ENCODE results near the gene DAB2IP. TPM values are rescaled to one million over a fixed set of nuclear protein-coding genes. Genes with fewer than 3 reads are reported as not detected.

Gene DAB2IP
- polyA plus RNA-seq, 1 donor from 2014 or later, result 17.3 TPM

- Histone ChIP-seq H3K9me2 (ENCODE audit: insufficient read depth, low read length) (no peaks in the 10 kb centered on the region), H3K27ac (ENCODE audit: low read length) (no peak overlapping the region), H3K36me3 (ENCODE audit: insufficient read depth, low read length) (no peaks in the 10 kb centered on the region), H3K9me3 (ENCODE audit: low read length) (no peaks in the 10 kb centered on the region), H3K9ac (ENCODE audit: low read length) (no peak overlapping the region), H4K20me1 (ENCODE audit: insufficient read depth) (peaks cover 6% of the 10 kb centered on the region), H2AFZ (ENCODE audit: low read depth, low read length) (no peak overlapping the region), H3K79me2 (replicated peaks; ENCODE audit: insufficient read depth, low read length) (peaks cover 19% of the 10 kb centered on the region), H3K4me2 (ENCODE audit: low read length) (no peak overlapping the region), H3K27me3 (ENCODE audit: insufficient read depth, low read depth, low read length) (no peaks in the 10 kb centered on the region), H3F3A (ENCODE audit: insufficient read depth, low read length, poor library complexity, severe bottlenecking) (no peaks in the 10 kb centered on the region), H3K4me3 (ENCODE audit: low read length) (no peak overlapping the region)
- TF ChIP-seq RAD21 (conservative IDR thresholded peaks at IDR 0.05), result no peak
Observed at GRCh38 chr9:121753802-121754654, 102.6 kb downstream of the DAB2IP start.

GRCh38 chr9:121754655-121755436, 103.4 kb downstream of the DAB2IP start:
- Histone ChIP-seq H3K9me2 (ENCODE audit: insufficient read depth, low read length) (no peaks in the 10 kb centered on the region), H4K20me1 (ENCODE audit: insufficient read depth) (peaks cover 6% of the 10 kb centered on the region), H3K36me3 (ENCODE audit: insufficient read depth, low read length) (peaks cover 3% of the 10 kb centered on the region), H3K9me3 (ENCODE audit: low read length) (no peaks in the 10 kb centered on the region), H3K79me2 (replicated peaks; ENCODE audit: insufficient read depth, low read length) (peaks cover 11% of the 10 kb centered on the region), H3K4me3 (ENCODE audit: low read length) (no peak overlapping the region), H2AFZ (ENCODE audit: low read depth, low read length) (no peak overlapping the region), H3K27me3 (ENCODE audit: insufficient read depth, low read depth, low read length) (no peaks in the 10 kb centered on the region), H3K9ac (ENCODE audit: low read length) (no peak overlapping the region), H3K4me2 (ENCODE audit: low read length) (no peak overlapping the region), H3K27ac (ENCODE audit: low read length) (no peak overlapping the region), H3F3A (ENCODE audit: insufficient read depth, low read length, poor library complexity, severe bottlenecking) (no peaks in the 10 kb centered on the region)
- TF ChIP-seq CTCF (IDR thresholded peaks at IDR 0.05; ENCODE audit: poor library complexity, severe bottlenecking) (no peak), MXI1 (conservative IDR thresholded peaks at IDR 0.05; ENCODE audit: poor library complexity, severe bottlenecking) (no peak), REST (IDR thresholded peaks at IDR 0.05; ENCODE audit: borderline replicate concordance) (no peak), SMC3 (conservative IDR thresholded peaks at IDR 0.05; ENCODE audit: poor library complexity) (no peak), POLR2AphosphoS5 (IDR thresholded peaks at IDR 0.05) (no peak), EP300 (conservative IDR thresholded peaks at IDR 0.05; ENCODE audit: poor library complexity, severe bottlenecking) (no peak)

All from neural cell (in vitro differentiated cells).